Measurements from ENCODE around the gene FARS2.
"Not testable (repeated sequence)": the region's sequence is repeated elsewhere in the genome, so short reads cannot be mapped to it uniquely, and the experiment has no call there.

The FARS2 gene

GRCh38 chr6:5786321-5786968 lies 525.1 kb downstream of the FARS2 start:
- H3K27ac ChIP-seq (ENCODE audit: low read length) = no peak overlapping the region
- no peak overlapping the region for H3K9ac ChIP-seq (ENCODE audit: low read length)
- H3K4me1 ChIP-seq (ENCODE audit: control insufficient read depth, low read depth, low read length) = peaks cover 7% of the 10 kb centered on the region
- H3K9me3 ChIP-seq (ENCODE audit: control insufficient read depth, low read depth, low read length) = no peaks in the 10 kb centered on the region
- H3K36me3 ChIP-seq (ENCODE audit: control insufficient read depth, low read depth, low read length) = no peaks in the 10 kb centered on the region
- H3K4me3 ChIP-seq (ENCODE audit: low read length) = no peak overlapping the region
- no peaks in the 10 kb centered on the region for H3K27me3 ChIP-seq (ENCODE audit: control insufficient read depth, insufficient read depth, low read length)

DNA sequence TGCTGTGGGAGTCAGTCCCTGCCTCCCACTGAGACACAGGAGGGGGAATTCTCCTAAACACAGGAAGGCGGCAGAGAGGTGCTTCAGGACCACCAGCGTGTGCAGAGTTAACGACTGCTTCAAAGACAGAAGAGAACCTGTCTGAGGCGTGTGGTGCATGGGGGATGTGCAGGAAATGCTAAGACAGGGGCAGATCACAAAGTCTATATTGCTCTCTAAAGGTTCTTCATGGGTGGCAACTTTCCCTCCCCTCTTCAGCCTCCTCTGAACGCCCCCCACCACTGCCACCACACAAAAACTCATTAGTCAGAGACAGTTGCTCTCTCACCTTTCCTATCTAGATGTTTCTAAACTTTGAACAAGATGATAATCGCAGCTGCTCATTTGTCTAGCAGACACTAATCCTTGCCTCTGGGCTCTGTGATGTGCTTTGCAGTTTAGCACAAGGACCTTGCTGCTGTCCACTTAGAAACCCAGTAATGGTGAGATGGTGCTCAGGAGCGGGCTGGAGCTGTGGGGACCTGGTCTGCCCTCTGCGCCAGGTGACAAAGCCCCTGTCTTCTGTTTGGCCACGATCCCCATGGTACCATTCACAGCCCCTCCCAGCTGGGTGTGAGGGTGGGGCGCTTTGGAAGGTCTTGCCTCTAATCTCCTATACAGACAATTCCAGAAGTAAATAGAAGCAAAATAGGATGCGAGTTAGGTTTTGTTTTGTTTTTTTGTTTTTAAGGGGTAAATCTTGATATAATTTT lies 525.8 kb downstream of the FARS2 start:
- Histone ChIP-seq H3K4me3 (ENCODE audit: low read length) (no peak overlapping the region), H3K27ac (ENCODE audit: low read length) (no peak overlapping the region), H3K9ac (ENCODE audit: low read length) (no peak overlapping the region), H3K27me3 (ENCODE audit: control insufficient read depth, insufficient read depth, low read length) (no peaks in the 10 kb centered on the region), H3K36me3 (ENCODE audit: control insufficient read depth, low read depth, low read length) (no peaks in the 10 kb centered on the region), H3K9me3 (ENCODE audit: control insufficient read depth, low read depth, low read length) (no peaks in the 10 kb centered on the region), H3K4me1 (ENCODE audit: control insufficient read depth, low read depth, low read length) (peaks cover 3% of the 10 kb centered on the region)

- not testable (repeated sequence) for H3K36me3 ChIP-seq (ENCODE audit: control insufficient read depth, low read depth, low read length); H3K4me1 ChIP-seq (ENCODE audit: control insufficient read depth, low read depth, low read length); H3K27ac ChIP-seq (ENCODE audit: low read length); H3K27me3 ChIP-seq (ENCODE audit: control insufficient read depth, insufficient read depth, low read length); H3K9me3 ChIP-seq (ENCODE audit: control insufficient read depth, low read depth, low read length); H3K9ac ChIP-seq (ENCODE audit: low read length); H3K4me3 ChIP-seq (ENCODE audit: low read length)
These were observed 528.1 kb downstream of the FARS2 start for GRCh38 chr6:5789426-5789825.

- not testable (repeated sequence) for H3K9me3 ChIP-seq (ENCODE audit: control insufficient read depth, low read depth, low read length); H3K9ac ChIP-seq (ENCODE audit: low read length); H3K36me3 ChIP-seq (ENCODE audit: control insufficient read depth, low read depth, low read length); H3K4me3 ChIP-seq (ENCODE audit: low read length); H3K4me1 ChIP-seq (ENCODE audit: control insufficient read depth, low read depth, low read length); H3K27ac ChIP-seq (ENCODE audit: low read length); H3K27me3 ChIP-seq (ENCODE audit: control insufficient read depth, insufficient read depth, low read length)
These were observed 535.2 kb downstream of the FARS2 start for GRCh38 chr6:5796555-5796954.

DNA sequence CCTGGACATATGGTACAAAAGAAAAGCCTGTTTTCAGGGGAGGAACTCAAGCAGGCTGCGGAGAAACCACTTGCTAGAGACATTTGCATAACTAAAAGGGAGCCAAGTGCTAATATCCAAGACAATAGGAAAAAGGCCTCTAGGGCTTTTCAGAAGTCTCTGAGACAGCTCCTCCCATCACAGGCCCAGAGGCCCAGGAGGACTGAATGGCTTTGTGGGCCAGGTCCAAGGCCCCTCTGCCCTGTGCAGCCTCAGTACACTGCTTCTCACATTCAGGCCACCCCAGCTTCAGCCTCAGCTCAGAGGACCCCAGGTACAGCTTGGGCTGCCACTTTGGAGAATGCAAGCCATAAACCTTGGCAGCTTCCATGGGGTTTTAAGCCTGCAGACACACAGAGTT lies 545.1 kb downstream of the FARS2 start:
- not testable (repeated sequence) for H3K36me3 ChIP-seq (ENCODE audit: control insufficient read depth, low read depth, low read length); H3K27ac ChIP-seq (ENCODE audit: low read length); H3K27me3 ChIP-seq (ENCODE audit: control insufficient read depth, insufficient read depth, low read length); H3K4me1 ChIP-seq (ENCODE audit: control insufficient read depth, low read depth, low read length); H3K4me3 ChIP-seq (ENCODE audit: low read length); H3K9ac ChIP-seq (ENCODE audit: low read length)
- peaks cover 16% of the 10 kb centered on the region for H3K9me3 ChIP-seq (ENCODE audit: control insufficient read depth, low read depth, low read length)

- Histone ChIP-seq H3K9me3 (ENCODE audit: control insufficient read depth, low read depth, low read length) (peaks cover 16% of the 10 kb centered on the region), H3K9ac (ENCODE audit: low read length) (no peak overlapping the region), H3K4me1 (ENCODE audit: control insufficient read depth, low read depth, low read length) (no peaks in the 10 kb centered on the region), H3K36me3 (ENCODE audit: control insufficient read depth, low read depth, low read length) (no peaks in the 10 kb centered on the region), H3K27me3 (ENCODE audit: control insufficient read depth, insufficient read depth, low read length) (no peaks in the 10 kb centered on the region), H3K27ac (ENCODE audit: low read length) (no peak overlapping the region), H3K4me3 (ENCODE audit: low read length) (no peak overlapping the region)
These were observed 548.1 kb downstream of the FARS2 start for GRCh38 chr6:5809450-5809849.

DNA sequence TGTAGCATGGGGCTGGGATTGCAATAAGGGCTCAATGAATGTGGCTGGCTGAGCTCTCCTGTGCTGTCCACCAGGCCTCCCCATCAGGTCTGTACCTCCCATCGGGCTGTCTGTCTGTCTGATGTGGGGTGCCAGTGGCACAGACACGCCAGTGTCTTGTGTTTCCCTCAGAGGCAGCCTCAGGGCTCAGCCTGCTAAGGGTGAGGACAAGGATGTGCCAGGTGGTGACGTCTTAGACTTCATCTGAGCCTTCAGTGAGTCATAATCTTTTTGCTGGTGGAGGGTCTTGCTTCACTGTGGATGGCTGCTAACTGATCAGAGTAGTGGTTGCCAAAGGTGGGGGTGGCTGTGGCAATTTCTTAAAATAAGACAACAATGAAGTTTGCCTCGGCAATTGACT lies 550.7 kb downstream of the FARS2 start:
- Histone ChIP-seq H3K9ac (ENCODE audit: low read length) (no peak overlapping the region), H3K27ac (ENCODE audit: low read length) (no peak overlapping the region), H3K27me3 (ENCODE audit: control insufficient read depth, insufficient read depth, low read length) (no peaks in the 10 kb centered on the region), H3K36me3 (ENCODE audit: control insufficient read depth, low read depth, low read length) (no peaks in the 10 kb centered on the region), H3K4me3 (ENCODE audit: low read length) (no peak overlapping the region), H3K4me1 (ENCODE audit: control insufficient read depth, low read depth, low read length) (no peaks in the 10 kb centered on the region), H3K9me3 (ENCODE audit: control insufficient read depth, low read depth, low read length) (peaks cover 5% of the 10 kb centered on the region)

- H3K27ac ChIP-seq (ENCODE audit: low read length) = no peak overlapping the region
- no peak overlapping the region for H3K9ac ChIP-seq (ENCODE audit: low read length)
- no peak overlapping the region for H3K4me3 ChIP-seq (ENCODE audit: low read length)
- no peaks in the 10 kb centered on the region for H3K9me3 ChIP-seq (ENCODE audit: control insufficient read depth, low read depth, low read length)
- no peaks in the 10 kb centered on the region for H3K27me3 ChIP-seq (ENCODE audit: control insufficient read depth, insufficient read depth, low read length)
- H3K36me3 ChIP-seq (ENCODE audit: control insufficient read depth, low read depth, low read length) = no peaks in the 10 kb centered on the region
- no peaks in the 10 kb centered on the region for H3K4me1 ChIP-seq (ENCODE audit: control insufficient read depth, low read depth, low read length)
These were observed 552.3 kb downstream of the FARS2 start for GRCh38 chr6:5813625-5814027.

GRCh38 chr6:5814116-5814515 lies 552.8 kb downstream of the FARS2 start:
- H3K9ac ChIP-seq (ENCODE audit: low read length) = no peak overlapping the region
- no peaks in the 10 kb centered on the region for H3K27me3 ChIP-seq (ENCODE audit: control insufficient read depth, insufficient read depth, low read length)
- H3K9me3 ChIP-seq (ENCODE audit: control insufficient read depth, low read depth, low read length) = no peaks in the 10 kb centered on the region
- H3K4me1 ChIP-seq (ENCODE audit: control insufficient read depth, low read depth, low read length) = no peaks in the 10 kb centered on the region
- H3K36me3 ChIP-seq (ENCODE audit: control insufficient read depth, low read depth, low read length) = no peaks in the 10 kb centered on the region
- H3K4me3 ChIP-seq (ENCODE audit: low read length) = no peak overlapping the region
- no peak overlapping the region for H3K27ac ChIP-seq (ENCODE audit: low read length)

DNA sequence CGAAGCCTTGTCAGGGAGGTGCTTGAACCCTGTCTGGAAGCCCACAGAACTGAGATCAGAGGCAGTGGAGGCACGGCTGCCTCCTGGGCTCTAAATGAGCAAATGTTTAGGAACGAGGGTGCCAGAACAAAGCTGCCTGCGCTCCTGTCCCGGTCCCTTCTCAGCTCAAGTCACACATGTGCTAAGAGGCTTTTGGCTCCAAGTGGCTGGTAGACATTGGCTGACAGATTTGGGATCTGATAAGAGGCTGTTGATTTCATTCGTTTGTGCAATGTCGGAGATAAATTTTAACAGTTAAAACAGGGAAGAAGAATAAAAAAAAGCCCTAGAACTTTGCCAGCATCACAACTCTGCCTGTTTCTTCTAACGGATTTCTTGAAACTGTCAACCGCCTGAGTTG lies 553.6 kb downstream of the FARS2 start:
- Histone ChIP-seq H3K27ac (ENCODE audit: low read length) (no peak overlapping the region), H3K4me3 (ENCODE audit: low read length) (no peak overlapping the region), H3K9ac (ENCODE audit: low read length) (no peak overlapping the region), H3K36me3 (ENCODE audit: control insufficient read depth, low read depth, low read length) (no peaks in the 10 kb centered on the region), H3K27me3 (ENCODE audit: control insufficient read depth, insufficient read depth, low read length) (no peaks in the 10 kb centered on the region), H3K9me3 (ENCODE audit: control insufficient read depth, low read depth, low read length) (no peaks in the 10 kb centered on the region), H3K4me1 (ENCODE audit: control insufficient read depth, low read depth, low read length) (no peaks in the 10 kb centered on the region)

GRCh38 chr6:5817869-5818268 lies 556.6 kb downstream of the FARS2 start:
- H3K4me3 ChIP-seq (ENCODE audit: low read length) = no peak overlapping the region
- H3K9me3 ChIP-seq (ENCODE audit: control insufficient read depth, low read depth, low read length) = no peaks in the 10 kb centered on the region
- H3K36me3 ChIP-seq (ENCODE audit: control insufficient read depth, low read depth, low read length) = no peaks in the 10 kb centered on the region
- H3K27ac ChIP-seq (ENCODE audit: low read length) = no peak overlapping the region
- H3K27me3 ChIP-seq (ENCODE audit: control insufficient read depth, insufficient read depth, low read length) = no peaks in the 10 kb centered on the region
- H3K4me1 ChIP-seq (ENCODE audit: control insufficient read depth, low read depth, low read length) = no peaks in the 10 kb centered on the region
- H3K9ac ChIP-seq (ENCODE audit: low read length) = no peak overlapping the region

- no peaks in the 10 kb centered on the region for H3K4me1 ChIP-seq (ENCODE audit: control insufficient read depth, low read depth, low read length)
- no peak overlapping the region for H3K27ac ChIP-seq (ENCODE audit: low read length)
- H3K9ac ChIP-seq (ENCODE audit: low read length) = no peak overlapping the region
- H3K4me3 ChIP-seq (ENCODE audit: low read length) = no peak overlapping the region
- no peaks in the 10 kb centered on the region for H3K27me3 ChIP-seq (ENCODE audit: control insufficient read depth, insufficient read depth, low read length)
- no peaks in the 10 kb centered on the region for H3K9me3 ChIP-seq (ENCODE audit: control insufficient read depth, low read depth, low read length)
- no peaks in the 10 kb centered on the region for H3K36me3 ChIP-seq (ENCODE audit: control insufficient read depth, low read depth, low read length)
These were observed 557.6 kb downstream of the FARS2 start for GRCh38 chr6:5818959-5819358.
